LNCaP clone FGC (cell line): ENCODE measurements around the gene HTR1E.

Experiments
- DNase-seq: peaks from one replicate; pipeline ENCODE4 v3.0.0-alpha.2; 2011; ENCODE audit warnings: low read depth
- H3K4me3 ChIP-seq: 2 replicates; pipeline ENCODE4 v1.5.1; 2011; ENCODE audit warnings: mild to moderate bottlenecking, low read depth, low read length, control low read depth
- TF ChIP-seq, protein P1 (sequence below): IDR thresholded peaks from 2 replicates; pipeline ENCODE4 v1.5.1; 2012; ENCODE audit warnings: mild to moderate bottlenecking; ENCODE audit not compliant: control insufficient read depth, insufficient read depth; ENCODE audit errors: extremely low read depth

Gene HTR1E

DNA sequence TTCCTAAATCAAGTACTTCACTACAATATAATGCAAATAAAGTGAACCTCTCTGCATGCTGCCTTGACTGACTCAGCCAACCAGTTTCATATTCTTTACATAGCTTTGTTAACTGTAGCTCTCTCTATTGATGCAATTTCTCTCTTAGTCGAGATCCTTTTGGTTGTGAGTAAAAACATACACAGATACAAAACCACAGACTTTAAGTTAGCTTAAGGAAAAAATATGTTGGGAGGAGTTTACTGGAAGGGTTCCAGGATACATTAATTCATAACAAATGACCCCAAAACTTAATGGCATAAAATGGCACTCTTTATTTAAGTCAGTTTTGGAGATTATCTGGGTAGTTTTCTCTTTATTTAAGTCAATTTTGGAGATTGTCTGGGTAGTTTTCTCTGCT lies 15.7 kb downstream of the HTR1E start:
- no peak overlapping the region for H3K4me3 ChIP-seq
- no peak for DNase-seq
- TF ChIP-seq, protein P1, sequence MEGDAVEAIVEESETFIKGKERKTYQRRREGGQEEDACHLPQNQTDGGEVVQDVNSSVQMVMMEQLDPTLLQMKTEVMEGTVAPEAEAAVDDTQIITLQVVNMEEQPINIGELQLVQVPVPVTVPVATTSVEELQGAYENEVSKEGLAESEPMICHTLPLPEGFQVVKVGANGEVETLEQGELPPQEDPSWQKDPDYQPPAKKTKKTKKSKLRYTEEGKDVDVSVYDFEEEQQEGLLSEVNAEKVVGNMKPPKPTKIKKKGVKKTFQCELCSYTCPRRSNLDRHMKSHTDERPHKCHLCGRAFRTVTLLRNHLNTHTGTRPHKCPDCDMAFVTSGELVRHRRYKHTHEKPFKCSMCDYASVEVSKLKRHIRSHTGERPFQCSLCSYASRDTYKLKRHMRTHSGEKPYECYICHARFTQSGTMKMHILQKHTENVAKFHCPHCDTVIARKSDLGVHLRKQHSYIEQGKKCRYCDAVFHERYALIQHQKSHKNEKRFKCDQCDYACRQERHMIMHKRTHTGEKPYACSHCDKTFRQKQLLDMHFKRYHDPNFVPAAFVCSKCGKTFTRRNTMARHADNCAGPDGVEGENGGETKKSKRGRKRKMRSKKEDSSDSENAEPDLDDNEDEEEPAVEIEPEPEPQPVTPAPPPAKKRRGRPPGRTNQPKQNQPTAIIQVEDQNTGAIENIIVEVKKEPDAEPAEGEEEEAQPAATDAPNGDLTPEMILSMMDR: no peak

DNA sequence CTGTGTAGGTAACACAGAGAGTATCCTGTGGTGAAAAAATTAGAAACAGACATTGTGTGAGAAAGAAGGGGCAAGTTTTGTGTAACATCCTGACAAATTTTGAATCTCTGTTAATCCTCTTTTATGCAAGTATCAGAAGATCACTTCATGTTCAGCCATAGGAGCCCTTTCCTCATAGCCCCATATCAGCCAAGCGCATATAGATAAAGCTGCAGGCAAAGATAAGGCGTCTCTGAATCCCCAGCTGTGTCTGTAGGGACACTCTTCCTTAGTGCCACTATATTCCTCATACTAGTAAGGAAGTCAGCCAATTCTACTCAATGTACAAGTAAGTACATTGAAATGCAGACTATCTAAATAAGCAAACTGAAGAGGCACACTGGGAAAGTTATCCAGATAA lies 22.3 kb downstream of the HTR1E start:
- H3K4me3 ChIP-seq: no peak overlapping the region
- no peak for DNase-seq
- TF ChIP-seq, protein P1: no peak

DNA sequence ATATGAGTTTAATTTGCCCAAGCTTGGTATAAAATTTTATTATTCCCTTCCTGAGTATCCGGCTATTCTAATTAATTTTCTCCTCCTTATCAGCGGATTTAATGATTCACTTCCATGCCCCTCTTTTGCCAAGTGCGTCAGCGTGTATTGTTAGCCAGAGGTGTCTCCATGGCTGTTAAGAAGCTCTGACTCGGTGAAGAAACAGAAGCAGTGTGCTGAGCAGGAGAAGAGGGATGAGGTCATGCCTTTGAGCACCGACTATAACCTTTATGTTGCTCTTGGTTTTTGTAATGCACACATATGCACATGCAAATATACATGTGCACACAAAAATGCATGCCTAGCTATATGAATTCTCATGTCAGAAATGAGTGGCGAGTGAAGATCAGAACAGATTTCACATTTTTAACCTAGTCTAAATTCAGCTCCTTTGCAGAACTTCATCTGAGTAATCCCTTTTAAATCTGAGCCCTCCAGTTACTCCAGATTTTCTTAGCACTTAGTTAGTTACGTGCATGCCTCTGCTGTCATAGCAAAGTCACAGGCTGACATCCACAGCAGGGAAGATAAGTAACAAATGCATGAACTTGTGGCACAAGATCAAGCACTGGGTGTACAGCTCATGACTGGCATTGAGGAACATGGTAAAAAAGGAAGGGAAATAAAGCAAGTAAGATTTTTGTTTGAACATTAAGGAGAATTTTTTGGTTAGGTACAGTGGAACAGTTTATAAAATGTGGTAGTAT lies 24.3 kb downstream of the HTR1E start:
- TF ChIP-seq, protein P1: no peak
- H3K4me3 ChIP-seq: no peak overlapping the region
- DNase-seq: no peak

DNA sequence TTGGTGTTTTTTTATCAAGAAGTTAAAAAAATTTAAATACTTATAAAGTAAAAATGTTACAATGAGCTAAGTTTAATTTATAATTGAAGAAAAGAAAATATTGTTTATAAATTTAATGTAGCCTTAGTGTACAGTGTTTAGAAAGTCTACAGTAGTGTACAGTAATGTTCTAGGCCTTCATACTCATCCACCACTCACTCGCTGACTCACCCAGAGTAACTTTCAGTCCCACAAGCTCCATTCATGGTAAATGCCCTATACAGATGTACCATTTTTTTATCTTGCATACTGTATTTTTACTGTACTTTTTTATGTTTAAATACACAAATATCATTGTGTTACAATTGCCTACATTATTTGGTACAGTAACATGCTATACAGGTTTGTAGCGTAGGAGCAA lies 26.0 kb downstream of the HTR1E start:
- TF ChIP-seq, protein P1: no peak
- no peak for DNase-seq
- H3K4me3 ChIP-seq: no peak overlapping the region

DNA sequence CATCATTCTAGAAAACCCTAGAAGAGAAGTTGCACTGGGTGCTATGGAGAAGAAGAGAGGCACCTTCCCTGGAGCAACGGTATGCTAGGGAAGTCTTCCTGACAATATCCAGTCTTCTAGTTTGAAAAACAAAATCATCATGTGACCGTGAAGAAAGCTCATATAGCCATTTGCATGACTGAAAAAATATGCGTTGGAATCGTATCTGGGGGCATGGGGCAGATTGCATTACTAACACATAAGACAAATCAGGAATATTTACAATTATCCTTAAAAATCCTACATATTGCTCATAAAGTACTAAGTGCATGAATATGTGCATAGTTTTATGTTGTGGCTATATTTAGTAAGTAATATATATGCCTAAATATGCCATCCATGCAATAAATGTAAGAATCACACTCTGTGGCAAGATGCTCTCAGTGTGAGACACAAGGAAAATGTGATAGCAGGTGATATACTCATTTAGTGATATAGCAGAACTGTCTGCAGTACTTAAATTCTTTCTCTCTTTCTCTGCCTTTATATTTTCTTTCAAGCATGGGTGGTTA lies 26.8 kb downstream of the HTR1E start:
- TF ChIP-seq, protein P1: no peak
- DNase-seq: no peak
- H3K4me3 ChIP-seq: no peak overlapping the region

DNA sequence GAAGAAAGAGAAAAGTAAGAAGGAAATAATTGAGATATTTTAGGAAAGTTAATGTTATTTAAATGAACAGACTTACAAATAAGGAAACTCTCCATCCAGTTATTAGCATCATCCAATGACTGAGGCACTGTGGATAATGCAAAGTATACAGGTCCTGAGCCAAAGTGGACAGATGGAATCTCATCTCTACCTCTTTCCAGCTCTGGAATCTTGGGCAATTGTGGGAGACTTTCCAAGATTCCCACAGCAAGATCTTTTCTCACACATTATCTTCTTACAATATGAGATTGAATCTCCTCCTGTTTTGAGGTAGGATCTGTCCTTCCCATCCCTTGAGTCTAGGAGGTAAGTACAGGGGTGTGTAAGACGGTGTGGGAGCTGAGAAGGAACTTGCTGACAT lies 28.9 kb downstream of the HTR1E start:
- H3K4me3 ChIP-seq: no peak overlapping the region
- TF ChIP-seq, protein P1: no peak
- no peak for DNase-seq

DNA sequence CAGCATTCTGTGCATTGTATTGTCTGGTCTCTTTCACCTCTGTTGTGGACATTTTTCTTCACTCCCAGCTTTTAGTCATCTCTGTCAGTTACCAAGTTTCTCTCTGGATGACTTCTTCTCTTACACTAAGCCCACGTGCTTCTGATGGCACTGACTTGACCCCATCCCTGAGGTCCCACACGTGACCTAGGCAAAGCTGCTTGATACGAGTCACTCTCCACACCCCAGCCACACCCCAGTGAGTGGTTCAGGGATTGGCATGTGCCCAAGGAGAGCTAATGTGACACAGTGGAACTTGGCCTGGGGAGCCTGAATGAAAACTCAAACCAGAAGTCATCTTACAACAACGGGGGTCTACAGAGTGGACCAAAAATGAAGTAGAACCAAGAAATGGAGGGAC lies 32.2 kb downstream of the HTR1E start:
- TF ChIP-seq, protein P1: no peak
- no peak for DNase-seq
- no peak overlapping the region for H3K4me3 ChIP-seq
